B cell (primary cell): ENCODE results near the gene PPP2R2C. TPM values are rescaled to one million over a fixed set of nuclear protein-coding genes. Genes with fewer than 3 reads are reported as not detected.

Experiments used
- ATAC-seq: fragments of 200-7000 bp; cut with Tn5 transposase; one replicate; pipeline ENCODE4 v1.10.0; 2021; ENCODE audit warnings: low read depth, mild to moderate bottlenecking, moderate number of reproducible peaks, moderate library complexity
- CTCF ChIA-PET: fragments of 350-600 bp; sonication (Branson Sonifier 250); formaldehyde crosslinking; loops from one replicate; lab custom pipeline; 2021; ENCODE audit warnings: antibody characterized with exemption, inconsistent platforms; lab: Charles Lee
- POLR2A ChIA-PET: fragments of 350-600 bp; sonication (Branson Sonifier 250); formaldehyde crosslinking; loops from one replicate; lab custom pipeline; 2021; ENCODE audit warnings: antibody characterized with exemption; lab: Charles Lee
- DNase-seq: peaks from one replicate; pipeline ENCODE4 v3.0.0; 2013
- H2AFZ ChIP-seq: 2 replicates; pipeline ENCODE4 v1.6.1; 2012; ENCODE audit warnings: mild to moderate bottlenecking, low read depth, low read length; ENCODE audit not compliant: insufficient read depth, poor library complexity, severe bottlenecking
- H3K27ac ChIP-seq, 2 donors: 1 replicate in 1 of 2; 2 replicates in 1 of 2; pipeline ENCODE4 v1.5.1; 2012 to 2013; ENCODE audit warnings: low read length in 2 of 2, mild to moderate bottlenecking in 2 of 2, moderate library complexity in 1 of 2
- H3K27me3 ChIP-seq, 4 experiments: fragments of 200-600 bp in 1 of 4; sonication (generic) in 1 of 4; replicated peaks in 1 of 4; 1 replicate in 2 of 4; 2 replicates in 2 of 4; pipeline versions ENCODE4 v1.6.1 to v1.7.0; 2013 to 2016; ENCODE audit warnings: low read length in 3 of 4, mild to moderate bottlenecking in 2 of 4, mixed read lengths in 1 of 4, moderate library complexity in 1 of 4; ENCODE audit not compliant: insufficient read depth in 4 of 4, control insufficient read depth in 3 of 4; ENCODE audit errors: control extremely low read depth in 1 of 4
- H3K36me3 ChIP-seq, 2 experiments: replicated peaks in 1 of 2; 1 replicate in 1 of 2; 2 replicates in 1 of 2; pipeline versions ENCODE4 v1.6.1 to v1.7.1; 2013; ENCODE audit warnings: low read length in 1 of 2; ENCODE audit not compliant: insufficient read depth in 2 of 2, control insufficient read depth in 1 of 2; ENCODE audit errors: control extremely low read depth in 1 of 2, extremely low read depth in 1 of 2
- H3K4me1 ChIP-seq, 2 donors: fragments of 200-600 bp in 1 of 2; sonication (generic) in 1 of 2; 1 replicate in 1 of 2; 2 replicates in 1 of 2; pipeline versions ENCODE4 v1.5.1 to v1.6.1; 2013 to 2017; ENCODE audit warnings: low read length in 2 of 2; ENCODE audit not compliant: control insufficient read depth in 2 of 2, insufficient read depth in 2 of 2
- H3K4me2 ChIP-seq: replicated peaks from 2 replicates; pipeline ENCODE3; 2012; ENCODE audit warnings: mild to moderate bottlenecking, low read depth, low read length; ENCODE audit not compliant: poor library complexity, severe bottlenecking
- H3K4me3 ChIP-seq, 5 experiments: fragments of 200-600 bp in 1 of 5; sonication (generic) in 1 of 5; 1 replicate in 3 of 5; 2 replicates in 2 of 5; pipeline versions ENCODE4 v1.5.1 to v1.7.0; 2011 to 2016; ENCODE audit warnings: low read length in 4 of 5, mild to moderate bottlenecking in 4 of 5, low read depth in 2 of 5, control low read depth in 1 of 5, moderate library complexity in 1 of 5; ENCODE audit not compliant: insufficient read depth in 1 of 5; ENCODE audit errors: control extremely low read depth in 1 of 5, extremely low read depth in 1 of 5
- H3K79me2 ChIP-seq: fragments of 200-600 bp; sonication (generic); one replicate; pipeline ENCODE4 v1.6.0; 2016; ENCODE audit warnings: low read length; ENCODE audit not compliant: control insufficient read depth, insufficient read depth
- H3K9ac ChIP-seq: fragments of 200-600 bp; sonication (generic); 2 replicates; pipeline ENCODE4 v1.6.1; 2017; ENCODE audit warnings: mild to moderate bottlenecking, low read length, moderate library complexity
- H3K9me3 ChIP-seq, 3 donors: one replicate each; pipeline versions ENCODE4 v1.6.1 to v1.7.1; 2013; ENCODE audit warnings: low read length in 2 of 3; ENCODE audit not compliant: control insufficient read depth in 2 of 3, insufficient read depth in 1 of 3; ENCODE audit errors: control extremely low read depth in 1 of 3
- H4K20me1 ChIP-seq: 2 replicates; pipeline ENCODE4 v1.6.0; 2012; ENCODE audit warnings: mild to moderate bottlenecking, low read length; ENCODE audit not compliant: insufficient read depth, control insufficient read depth, poor library complexity, severe bottlenecking
- H3K27ac Mint-ChIP-seq: one replicate; pipeline ENCODE4 v1.8.0; 2021; ENCODE audit warnings: mixed read lengths
- H3K27me3 Mint-ChIP-seq: one replicate; pipeline ENCODE4 v1.8.0; 2021; ENCODE audit warnings: mixed read lengths
- H3K4me1 Mint-ChIP-seq: one replicate; pipeline ENCODE4 v1.8.0; 2021; ENCODE audit warnings: mixed read lengths
- H3K4me3 Mint-ChIP-seq: one replicate; pipeline ENCODE4 v1.8.0; 2021; ENCODE audit warnings: mixed read lengths
- H3K9me3 Mint-ChIP-seq: one replicate; pipeline ENCODE4 v1.8.0; 2022; ENCODE audit warnings: mixed read lengths; ENCODE audit not compliant: insufficient read depth
- EZH2 ChIP-seq: IDR thresholded peaks from 2 replicates; pipeline ENCODE4 v1.6.1; 2012; ENCODE audit warnings: borderline replicate concordance, low read depth, mild to moderate bottlenecking, moderate library complexity, low read length; ENCODE audit not compliant: insufficient read depth, poor library complexity, severe bottlenecking
- WGBS: methylation state at CpG from one replicate; pipeline ENCODE4 v1.1.5; 2013; ENCODE audit warnings: missing lambda C conversion rate; ENCODE audit not compliant: insufficient coverage; 5-methylcytosine and 5-hydroxymethylcytosine counted together
- intact Hi-C: fragments of 100-400 bp; cut with micrococcal nuclease; formaldehyde crosslinking; loops from one replicate; pipeline ENCODE4 v1.10.0; 2022
- polyA plus RNA-seq: library from polyadenylated mRNA; depleted of rRNA; stranded (reverse); fragments of >200 nt; gene quantifications from 2 replicates; pipeline ENCODE4 v1.2.3, GENCODE V29; 2012
- total RNA-seq, 2 donors: library from RNA; stranded (reverse); fragments of 120-200 nt in 1 of 2; gene quantifications; 1 replicate in 1 of 2; 2 replicates in 1 of 2; pipeline versions ENCODE4 v1.2.3 to v1.2.4, GENCODE V29; 2013 to 2022
- TF ChIP-seq, protein P1 (sequence below): fragments of 200-600 bp; IDR thresholded peaks from one replicate; pipeline ENCODE4 v1.8.0; 2022; ENCODE audit warnings: antibody characterized with exemption, mild to moderate bottlenecking

PPP2R2C gene
- total and polyA plus RNA-seq, 2 donors (not counting 1 experiment from before 2014, with no cell fraction given) = not detected

DNA sequence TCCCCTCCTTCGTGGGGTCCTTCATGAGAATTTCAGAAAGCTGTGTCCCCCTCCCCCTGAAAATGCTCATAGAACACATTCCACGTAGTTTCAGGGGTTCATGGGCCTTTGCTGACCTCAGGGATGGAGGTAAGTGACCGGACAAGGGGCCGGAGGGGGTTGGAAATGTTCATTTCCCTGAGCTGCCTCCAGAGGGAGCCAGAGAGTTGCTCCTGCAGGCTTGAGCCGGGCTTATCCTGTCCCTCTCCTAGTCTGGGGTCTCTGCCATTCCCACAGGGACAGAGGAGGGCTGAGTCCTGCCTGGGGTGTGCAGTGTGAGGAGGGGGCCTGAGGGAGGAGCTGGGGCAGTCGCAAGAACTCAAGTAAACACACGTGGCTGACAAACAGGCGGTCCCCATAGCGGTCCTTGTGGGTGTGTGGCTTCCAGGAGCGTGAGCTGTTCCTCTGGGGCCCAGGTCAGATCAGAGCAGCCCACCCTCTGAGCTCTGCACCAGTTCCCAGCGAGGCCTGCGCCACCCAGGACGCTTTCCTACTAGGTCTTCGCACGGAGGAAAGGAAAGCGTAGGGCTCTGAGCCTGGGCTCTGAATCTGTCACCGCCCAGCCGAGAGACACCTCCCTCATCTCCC, 140.3 kb downstream of the PPP2R2C start:
- H3K27me3 ChIP-seq = peaks cover 0 to 43% (median under 1%) of the 10 kb centered on the region in 4 experiments
- POLR2A ChIA-PET = no interaction called here
- DNase-seq (no peak), ATAC-seq (no peak)
- H4K20me1 ChIP-seq = no peaks in the 10 kb centered on the region
- no peaks in the 10 kb centered on the region for H3K36me3 ChIP-seq
- H3K4me2 ChIP-seq = no peak overlapping the region
- no peak overlapping the region for H2AFZ ChIP-seq
- H3K9ac ChIP-seq = no peak overlapping the region
- TF ChIP-seq, protein P1, sequence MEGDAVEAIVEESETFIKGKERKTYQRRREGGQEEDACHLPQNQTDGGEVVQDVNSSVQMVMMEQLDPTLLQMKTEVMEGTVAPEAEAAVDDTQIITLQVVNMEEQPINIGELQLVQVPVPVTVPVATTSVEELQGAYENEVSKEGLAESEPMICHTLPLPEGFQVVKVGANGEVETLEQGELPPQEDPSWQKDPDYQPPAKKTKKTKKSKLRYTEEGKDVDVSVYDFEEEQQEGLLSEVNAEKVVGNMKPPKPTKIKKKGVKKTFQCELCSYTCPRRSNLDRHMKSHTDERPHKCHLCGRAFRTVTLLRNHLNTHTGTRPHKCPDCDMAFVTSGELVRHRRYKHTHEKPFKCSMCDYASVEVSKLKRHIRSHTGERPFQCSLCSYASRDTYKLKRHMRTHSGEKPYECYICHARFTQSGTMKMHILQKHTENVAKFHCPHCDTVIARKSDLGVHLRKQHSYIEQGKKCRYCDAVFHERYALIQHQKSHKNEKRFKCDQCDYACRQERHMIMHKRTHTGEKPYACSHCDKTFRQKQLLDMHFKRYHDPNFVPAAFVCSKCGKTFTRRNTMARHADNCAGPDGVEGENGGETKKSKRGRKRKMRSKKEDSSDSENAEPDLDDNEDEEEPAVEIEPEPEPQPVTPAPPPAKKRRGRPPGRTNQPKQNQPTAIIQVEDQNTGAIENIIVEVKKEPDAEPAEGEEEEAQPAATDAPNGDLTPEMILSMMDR = peak; percentile 62
- no peak for TF ChIP-seq EZH2
- 48% methylated on average over 14 of the region's 18 CpGs for WGBS
- CTCF ChIA-PET = interaction anchor here (0.9 to 17.6 kb wide), 6 partner anchors 12 to 542 kb away, joined by 3 to 451 read pairs (median 4); partner anchors contain the start of gene WFS1
- no peak overlapping the region for H3K27ac ChIP-seq
- Mint-ChIP-seq H3K4me3 (no peak overlapping the region), H3K27ac (no peak overlapping the region), H3K9me3 (no peaks in the 10 kb centered on the region), H3K4me1 (peaks cover 2% of the 10 kb centered on the region), H3K27me3 (peaks cover 31% of the 10 kb centered on the region)
- peaks cover 0 to under 1% of the 10 kb centered on the region in 2 donors for H3K4me1 ChIP-seq
- H3K9me3 ChIP-seq = peaks cover 0 to 40% (median 4%) of the 10 kb centered on the region in 3 donors
- H3K4me3 ChIP-seq = no peak overlapping the region
- intact Hi-C loops = no loop called here
- H3K79me2 ChIP-seq = no peaks in the 10 kb centered on the region

DNA sequence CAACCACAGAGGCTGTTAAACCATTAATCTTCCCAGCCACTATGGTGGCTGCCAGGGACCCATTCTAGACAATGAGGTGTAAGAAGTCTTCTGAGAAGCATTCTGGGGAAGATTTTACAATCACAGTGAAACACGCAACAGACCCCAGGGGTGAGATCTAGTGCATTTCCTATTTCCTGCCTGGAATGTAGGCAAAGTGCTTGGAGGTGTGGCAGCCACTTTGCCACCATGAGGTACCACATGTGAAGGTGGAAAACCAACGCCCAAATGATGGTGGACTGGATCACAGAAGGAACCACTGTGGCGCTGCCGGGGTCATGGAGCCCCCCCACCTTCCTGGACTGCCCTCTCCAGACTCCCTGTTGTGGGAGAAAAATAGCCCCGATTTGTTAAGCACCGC, 140.9 kb downstream of the PPP2R2C start:
- no peak overlapping the region for H3K4me3 Mint-ChIP-seq
- H3K4me1 Mint-ChIP-seq = no peaks in the 10 kb centered on the region
- H3K4me1 ChIP-seq = no peaks in the 10 kb centered on the region
- CTCF ChIA-PET = interaction anchor here (0.9 to 17.6 kb wide), 6 partner anchors 11 to 543 kb away, joined by 3 to 451 read pairs (median 4); partner anchors contain the start of gene WFS1
- no peak overlapping the region for H3K4me3 ChIP-seq
- POLR2A ChIA-PET = no interaction called here
- H3K27me3 Mint-ChIP-seq = peaks cover 27% of the 10 kb centered on the region
- H3K9me3 ChIP-seq = peaks cover 0 to 40% (median 4%) of the 10 kb centered on the region in 3 donors
- 80% methylated on average over 2 of the region's 6 CpGs for WGBS
- no peaks in the 10 kb centered on the region for H3K36me3 ChIP-seq
- no peak overlapping the region for H3K27ac ChIP-seq
- DNase-seq = no peak
- no peaks in the 10 kb centered on the region for H4K20me1 ChIP-seq
- no peak overlapping the region for H3K4me2 ChIP-seq
- H2AFZ ChIP-seq = no peak overlapping the region
- no peak overlapping the region for H3K27ac Mint-ChIP-seq
- H3K9me3 Mint-ChIP-seq = no peaks in the 10 kb centered on the region
- H3K27me3 ChIP-seq = peaks cover 0 to 47% (median 0%) of the 10 kb centered on the region in 4 experiments
- H3K9ac ChIP-seq = no peak overlapping the region
- TF ChIP-seq, protein P1 = no peak
- no peak for TF ChIP-seq EZH2
- no peaks in the 10 kb centered on the region for H3K79me2 ChIP-seq
- intact Hi-C loops = no loop called here
- no peak for ATAC-seq
